ENCODE results near the gene TSSK2.
A peak's percentile ranks its signal among the peaks of the same experiment; 100 is the strongest.
"Not testable (repeated sequence)": the region's sequence is repeated elsewhere in the genome, so short reads cannot be mapped to it uniquely, and the experiment has no call there.

TSSK2 gene

DNA sequence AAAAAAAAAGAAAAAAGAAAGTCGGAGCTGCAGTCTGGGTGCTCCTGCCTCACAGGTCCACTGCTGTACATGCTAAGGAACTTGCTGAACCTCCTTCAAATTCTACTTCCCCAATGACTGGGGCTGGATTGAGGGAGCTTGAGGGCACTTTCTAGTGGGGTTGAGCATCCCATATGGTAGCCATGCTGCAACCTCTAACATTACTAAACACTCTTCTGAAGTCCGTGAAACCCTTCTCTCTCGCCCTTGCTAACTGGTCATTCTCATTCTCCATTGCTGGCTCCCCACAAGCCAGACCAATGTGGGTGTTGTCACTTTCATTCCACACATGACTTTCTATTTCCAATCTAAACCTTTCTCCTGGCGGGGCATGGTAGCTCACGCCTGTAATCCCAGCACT, 12.1 kb downstream of the TSSK2 start:
- no peak for DNase-seq (ENCODE audit: low spot score)

DNA sequence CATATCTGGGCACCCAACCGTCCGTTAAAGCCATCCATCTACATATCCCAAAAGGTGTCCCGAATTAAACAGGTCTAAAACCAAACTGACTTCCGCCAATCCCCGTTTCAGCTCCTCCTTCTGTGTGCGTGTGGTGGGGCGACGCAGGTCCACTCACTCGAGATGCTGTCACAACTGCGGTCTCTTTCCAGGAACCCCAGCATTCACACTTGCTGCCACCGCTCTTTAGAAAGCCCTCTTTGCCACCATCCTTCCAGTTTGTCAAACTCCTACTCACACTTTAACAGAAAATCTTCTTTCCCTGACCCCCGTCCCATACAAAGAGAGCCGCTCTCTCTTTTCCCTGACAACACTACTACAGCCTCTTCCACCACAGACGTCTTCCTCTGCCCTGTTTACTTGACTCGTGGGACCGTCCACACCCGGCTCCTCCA, 12.9 kb downstream of the TSSK2 start:
- DNase-seq (ENCODE audit: low spot score), result peak; percentile 52

DNA sequence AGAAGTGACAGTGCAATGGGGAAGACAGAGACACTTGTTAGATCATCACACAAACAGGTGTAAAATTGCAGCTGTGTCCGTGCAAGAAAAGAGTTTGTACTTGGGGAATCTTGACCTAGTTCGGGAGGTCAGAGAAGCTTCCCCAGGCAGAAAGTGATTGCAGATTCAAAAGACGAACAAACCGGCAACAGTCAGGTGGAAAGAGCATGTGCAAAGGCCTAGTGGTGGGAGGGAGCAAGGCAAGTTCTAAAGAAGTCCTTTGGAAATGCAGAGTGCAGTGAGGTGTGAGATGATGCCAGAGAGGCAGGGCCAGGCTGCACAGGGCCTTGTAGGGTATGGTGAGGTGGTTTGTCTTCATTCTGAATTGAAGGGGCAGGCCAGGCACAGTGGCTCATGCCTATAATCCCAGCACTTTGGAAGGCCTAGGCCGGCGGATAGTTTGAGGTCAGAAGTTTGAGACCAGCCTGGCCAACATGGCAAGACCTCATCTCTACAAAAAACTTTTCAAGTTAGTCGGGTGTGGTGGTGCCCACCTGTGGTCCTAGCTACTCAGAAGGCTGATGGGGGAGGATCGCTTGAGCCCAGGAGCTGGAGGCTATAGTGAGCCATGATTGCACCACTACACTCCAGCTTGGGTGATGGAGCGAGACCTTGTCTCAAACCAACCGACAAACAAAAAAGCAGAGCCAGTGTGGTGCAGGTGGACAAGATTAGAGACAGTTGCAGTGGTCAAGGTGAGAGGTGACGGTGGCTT, 15.3 kb downstream of the TSSK2 start:
- DNase-seq (ENCODE audit: low spot score), result no peak

DNA sequence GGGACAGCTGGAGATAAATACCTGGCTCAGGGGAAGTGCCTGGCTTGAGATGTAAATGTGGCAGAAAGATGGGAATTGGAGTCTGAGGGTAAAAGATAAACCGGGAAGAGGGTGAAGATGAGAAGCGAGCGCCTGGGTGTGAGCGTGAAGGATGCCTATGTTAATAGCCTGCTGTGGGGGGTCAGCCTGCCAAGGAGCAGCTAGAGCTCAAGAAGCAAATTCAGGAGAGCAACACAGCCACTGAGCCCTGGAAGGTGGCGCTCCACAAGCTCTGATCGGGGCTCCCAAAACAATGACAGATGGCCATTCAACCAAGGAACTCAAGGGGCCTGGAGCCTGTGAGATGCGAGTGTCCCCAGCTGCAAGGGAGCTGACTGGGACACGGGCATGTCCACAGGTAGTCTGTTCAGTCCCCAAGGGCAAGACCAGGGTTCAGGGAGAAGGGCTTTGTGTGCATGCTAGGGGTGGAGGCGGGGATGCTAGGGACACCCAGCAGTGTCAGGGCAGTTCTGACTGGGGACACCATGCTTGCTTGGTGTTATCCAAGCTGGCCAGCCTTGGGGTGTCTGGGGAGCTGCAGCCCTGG, 16.2 kb downstream of the TSSK2 start:
- no peak for DNase-seq (ENCODE audit: low spot score)

DNA sequence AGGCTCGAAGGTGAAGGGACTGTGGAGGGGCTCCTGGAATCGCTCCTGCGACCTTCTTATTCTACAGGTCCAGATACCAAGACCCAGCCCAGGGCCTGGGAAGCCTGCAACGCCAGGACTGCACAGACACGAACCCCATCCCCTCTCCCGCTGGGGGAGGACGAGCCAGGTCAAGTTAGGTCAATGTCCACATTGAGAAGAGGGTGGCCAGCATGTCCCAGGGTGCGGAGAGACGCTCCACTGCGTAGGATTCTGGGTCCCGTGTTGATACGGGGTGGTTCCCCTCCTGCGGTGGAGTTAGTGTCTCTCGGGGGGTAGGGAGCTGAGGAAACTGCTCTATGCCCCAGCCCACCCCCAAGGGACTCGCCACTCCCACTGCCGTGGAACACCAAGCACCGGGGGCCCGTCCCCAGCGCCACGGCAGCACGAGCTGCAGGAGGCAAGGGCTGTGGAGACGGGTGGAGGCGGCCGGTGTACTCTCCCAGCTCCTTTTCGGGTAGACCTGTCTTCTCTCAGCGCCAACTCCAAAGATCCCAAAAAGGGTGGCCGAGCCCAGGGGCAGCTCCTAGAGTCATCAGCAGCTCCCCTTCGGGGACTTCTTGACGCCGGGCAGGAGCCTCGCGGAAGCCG, 17.4 kb downstream of the TSSK2 start:
- no peak for DNase-seq (ENCODE audit: low spot score)

DNA sequence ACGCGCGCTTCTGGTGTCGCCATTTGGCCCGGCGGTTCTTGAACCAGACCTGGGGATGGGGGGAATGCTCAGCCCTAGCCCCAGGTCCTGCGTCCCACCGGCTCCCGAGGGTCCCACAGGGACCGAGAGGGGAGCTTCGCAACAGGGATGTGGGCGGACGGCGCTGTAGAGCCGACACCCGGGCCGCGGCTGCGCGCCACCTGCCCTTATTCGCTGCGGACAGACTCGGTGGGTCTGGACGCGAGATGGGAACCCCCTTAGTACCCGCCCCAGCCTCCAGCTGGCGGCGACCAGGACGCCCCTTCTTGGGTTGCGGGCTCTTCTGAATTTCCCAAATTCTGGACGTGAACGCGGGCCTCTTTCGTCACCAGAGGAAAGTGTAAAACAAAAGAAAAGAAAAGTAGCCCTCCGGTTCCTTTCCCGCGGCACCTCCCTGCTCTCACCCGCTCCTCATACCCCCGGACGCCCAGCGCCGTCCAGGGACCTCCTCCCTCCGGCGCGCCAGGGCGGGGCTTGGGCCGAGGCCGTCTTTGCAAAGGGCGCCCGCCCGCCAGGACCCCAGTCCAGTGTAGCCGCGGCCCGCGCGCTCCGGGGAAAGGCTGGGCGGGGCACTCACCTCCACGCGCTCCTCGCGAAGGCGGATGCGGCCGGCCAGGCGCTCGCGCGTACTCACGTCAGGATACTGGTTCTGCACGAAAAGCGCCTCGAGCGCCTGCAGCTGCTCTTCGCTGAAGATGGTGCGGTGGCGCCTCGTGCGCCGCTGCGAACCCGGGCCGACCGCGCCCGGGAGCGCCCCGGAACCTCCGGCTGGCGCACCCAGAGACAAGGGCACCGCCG, 18.2 kb downstream of the TSSK2 start:
- DNase-seq (ENCODE audit: low spot score), result no peak

DNA sequence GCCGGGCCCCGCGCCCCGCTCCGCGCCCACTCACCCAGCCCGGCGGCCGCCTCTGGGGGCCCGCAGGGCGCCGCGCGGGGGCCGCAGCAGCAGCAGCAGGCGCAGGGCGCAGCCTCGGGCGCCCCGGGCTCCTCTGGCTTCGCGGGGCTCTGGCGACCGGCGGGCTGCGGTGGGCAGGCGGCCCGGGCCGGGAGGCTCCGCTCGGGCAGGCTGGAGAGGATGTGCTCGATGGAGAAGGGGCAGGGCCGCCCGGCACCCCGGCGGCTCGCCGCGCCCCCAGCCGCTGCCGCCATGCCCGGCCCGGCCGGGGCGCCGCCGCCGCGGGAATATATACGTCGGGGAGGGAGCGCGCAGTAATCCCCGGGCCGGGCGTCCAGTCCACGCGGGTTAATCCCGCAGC, 18.9 kb downstream of the TSSK2 start, which contains the start of gene GSC2:
TSS of gene GSC2 (minus strand) at position 302 of the 400 bp plus-strand sequence. CDS start at position 293, 9 bp downstream.
- no peak for DNase-seq (ENCODE audit: low spot score)

DNA sequence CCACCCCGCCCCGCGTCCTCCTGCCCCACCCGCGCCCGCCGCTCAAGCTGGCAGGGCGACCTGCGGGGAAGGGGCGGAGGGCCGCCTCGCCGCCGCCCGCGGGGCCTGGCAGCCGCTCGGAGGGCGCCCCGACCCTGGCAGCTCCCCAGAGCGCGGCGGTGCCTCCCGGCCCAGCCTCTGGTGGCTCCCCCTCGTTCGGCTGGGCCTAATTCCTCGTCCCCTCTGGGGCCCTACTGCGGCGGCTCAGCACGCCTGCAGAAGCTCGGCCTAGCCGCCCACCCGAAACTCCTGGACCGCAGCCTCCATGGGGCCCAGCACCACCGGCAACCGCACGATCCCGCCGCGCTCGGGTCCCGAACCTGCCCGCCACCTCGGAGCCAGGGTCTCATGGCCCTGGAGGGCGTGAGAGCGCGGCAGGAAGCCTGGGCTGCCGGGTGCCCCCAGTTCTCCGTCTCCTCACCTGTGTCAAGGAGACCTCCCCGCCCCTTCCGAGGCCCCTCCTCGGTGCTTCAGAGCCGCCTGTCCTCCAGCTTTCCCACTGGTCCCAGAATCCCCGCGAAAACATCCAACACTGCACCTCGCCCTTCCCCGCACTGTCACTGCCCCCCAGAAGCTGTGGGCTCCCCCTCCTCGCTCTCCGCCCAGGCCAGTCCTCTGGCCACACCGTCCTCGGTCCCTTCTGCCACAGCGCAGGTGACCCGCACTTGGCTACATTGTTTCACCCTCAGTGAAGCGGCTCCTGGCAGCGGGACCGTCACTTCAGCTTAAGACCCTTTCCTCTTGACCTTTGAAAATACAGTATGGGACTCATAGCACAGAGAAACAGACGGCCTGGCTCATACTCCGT, 19.6 kb downstream of the TSSK2 start:
- DNase-seq (ENCODE audit: low spot score), result no peak

DNA sequence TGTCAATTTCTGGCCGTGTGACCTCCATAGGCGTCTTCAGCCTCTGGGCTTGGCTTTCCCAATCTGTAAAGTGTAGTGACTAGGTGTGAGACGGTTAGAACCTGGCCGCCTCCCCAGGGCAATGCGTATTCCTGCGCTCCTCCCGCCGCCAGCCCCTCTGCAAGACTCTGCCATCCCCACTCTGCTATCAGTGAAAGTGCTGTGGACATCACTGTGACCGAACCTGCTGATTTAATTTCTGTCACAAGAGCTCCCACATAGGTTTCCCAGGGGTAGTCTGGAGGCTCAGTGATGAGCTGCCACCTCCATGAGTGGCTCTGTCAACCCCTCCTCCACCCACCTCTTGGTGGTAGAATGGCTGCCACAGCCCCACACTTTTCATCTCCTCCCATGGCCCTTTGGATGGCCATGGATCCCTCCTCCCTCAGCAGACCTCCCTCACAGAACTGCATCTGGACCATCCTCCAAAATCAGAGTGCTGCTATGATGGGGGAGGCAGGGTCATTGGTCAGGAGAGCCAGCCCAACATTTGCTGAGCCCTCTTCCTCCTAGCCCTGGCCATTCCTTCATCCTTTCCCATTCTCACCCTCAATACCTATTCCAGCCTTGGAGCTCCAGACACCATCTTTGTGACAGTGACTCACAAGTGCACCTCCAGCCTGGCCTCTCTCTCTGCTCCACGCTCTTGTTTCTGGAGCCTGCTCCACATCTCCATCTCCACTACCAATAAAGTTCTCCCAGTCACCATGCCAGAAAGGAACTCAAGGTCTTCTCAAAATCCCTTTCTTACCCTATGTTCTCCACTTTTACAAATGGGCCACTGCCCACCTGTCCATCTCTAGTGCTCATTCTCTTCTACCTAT, 20.5 kb downstream of the TSSK2 start:
- DNase-seq (ENCODE audit: low spot score), result no peak

DNA sequence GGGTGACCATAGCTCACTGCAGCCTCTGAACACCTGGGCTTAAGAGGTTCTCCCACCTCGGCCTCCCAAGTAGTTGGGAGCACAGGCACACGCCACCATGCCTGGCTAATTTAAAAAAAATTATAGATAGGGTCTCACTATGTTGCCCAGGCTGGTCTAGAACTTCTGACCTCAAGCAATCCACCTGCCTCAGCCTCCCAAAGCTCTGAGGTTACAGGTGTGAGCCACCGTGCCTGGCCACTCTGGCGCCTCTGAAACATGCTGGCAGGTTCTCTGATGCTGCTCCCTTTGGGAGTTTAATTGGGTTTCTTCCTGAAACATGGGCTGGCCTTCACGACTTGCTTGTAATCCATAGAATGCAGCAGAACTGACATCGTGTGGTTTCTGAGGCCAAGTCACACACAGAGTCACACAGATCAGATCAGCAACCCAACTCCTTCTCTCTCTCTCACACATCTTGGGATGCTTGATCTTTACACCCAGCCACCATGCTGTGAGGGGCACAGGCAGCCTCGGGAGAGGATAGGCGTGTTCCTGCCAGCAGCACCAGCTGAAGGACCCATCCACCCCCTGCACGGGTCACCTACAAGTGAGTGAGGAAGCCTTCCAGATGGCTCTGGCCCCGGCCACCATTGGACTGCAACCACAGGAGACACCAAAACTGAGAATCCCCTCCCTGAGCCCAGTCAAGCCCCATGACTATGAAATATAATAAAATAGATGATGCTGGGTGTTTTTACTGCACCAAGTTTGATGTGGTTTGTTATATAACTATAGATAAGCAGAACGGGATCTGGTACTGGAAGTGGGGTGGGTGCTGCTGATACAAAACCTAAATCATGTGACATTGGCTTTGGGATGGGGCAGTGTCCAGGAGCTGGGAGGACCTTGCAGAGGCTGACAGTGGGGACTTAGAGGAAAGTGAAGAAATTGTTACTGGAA, 22.1 kb downstream of the TSSK2 start:
- DNase-seq (ENCODE audit: low spot score), result no peak

DNA sequence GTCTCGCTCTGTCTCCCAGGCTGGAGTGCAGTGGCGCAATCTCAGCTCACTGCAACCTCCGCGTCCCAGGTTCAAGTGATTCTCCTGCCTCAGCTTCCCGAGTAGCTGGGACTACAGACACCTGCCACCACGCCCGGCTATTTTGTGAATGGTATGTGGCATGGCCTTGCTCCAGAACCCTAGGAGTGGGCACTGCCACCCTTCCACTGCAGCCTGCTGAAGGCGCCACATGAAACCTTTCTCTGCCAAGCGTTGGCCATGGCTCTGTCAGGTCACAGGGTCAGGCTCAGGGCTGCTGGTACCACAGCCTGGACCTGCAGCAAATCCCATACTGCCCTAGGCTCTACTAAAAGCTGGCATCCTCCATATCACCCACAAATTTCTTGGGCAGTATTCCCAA, 25.0 kb downstream of the TSSK2 start:
- DNase-seq (ENCODE audit: low spot score), result not testable (repeated sequence)

DNA sequence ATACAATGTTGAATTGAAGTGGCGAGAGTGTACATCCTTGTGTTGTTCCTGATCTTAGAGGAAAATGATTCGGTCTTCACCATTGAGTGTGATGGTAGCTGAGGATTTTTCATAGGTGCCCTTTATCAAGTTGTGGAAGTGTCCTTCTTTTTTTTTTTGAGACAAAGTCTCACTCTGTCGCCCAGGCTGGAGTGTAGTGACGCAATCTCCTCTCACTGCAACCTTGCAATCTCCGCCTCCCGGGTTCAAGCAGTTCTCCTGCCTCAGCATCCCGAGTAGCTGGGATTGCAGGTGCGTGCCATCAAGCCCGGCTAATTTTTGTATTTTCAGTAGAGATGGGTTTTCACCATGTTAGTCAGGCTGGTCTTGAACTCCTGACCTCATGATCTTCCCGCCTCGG, 27.5 kb downstream of the TSSK2 start:
- not testable (repeated sequence) for DNase-seq (ENCODE audit: low spot score)

DNA sequence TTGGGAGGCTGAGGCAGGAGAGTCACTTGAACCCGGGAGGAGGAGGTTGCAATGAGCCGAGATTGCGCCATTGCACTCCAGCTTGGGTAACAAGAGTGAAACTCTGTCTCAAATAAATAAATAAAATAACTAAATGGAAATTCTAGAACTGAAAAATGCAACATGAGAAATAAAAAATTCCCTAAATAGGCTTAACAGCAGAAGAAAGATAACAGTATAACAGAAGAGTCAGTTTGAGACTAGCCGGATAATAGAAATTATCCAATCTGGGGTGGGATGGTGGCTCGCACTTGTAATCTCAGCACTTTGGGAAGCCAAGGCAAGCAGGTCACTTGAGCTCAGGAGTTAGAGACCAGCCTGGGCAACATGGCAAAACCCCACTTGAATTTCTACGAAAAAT, 33.3 kb downstream of the TSSK2 start:
- DNase-seq (ENCODE audit: low spot score), result no peak

DNA sequence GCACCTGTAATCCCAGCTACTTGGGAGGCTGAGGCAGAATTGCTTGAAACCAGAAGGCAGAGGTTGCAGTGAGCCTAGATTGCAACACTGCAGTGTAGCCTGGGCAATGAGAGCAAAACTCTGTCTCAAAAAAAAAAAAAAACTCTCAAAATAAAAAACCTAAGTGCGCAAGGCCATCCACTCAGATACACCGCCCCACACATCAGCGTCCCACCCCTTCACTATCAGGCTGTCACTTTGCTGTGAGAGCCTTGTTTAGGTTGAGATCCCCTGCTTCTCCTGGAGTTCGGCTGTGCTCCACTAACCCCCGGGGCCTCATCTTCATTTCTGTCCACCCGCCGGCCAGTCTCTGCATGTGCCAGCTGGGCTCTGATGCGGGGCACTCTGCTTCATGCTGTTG, 35.3 kb downstream of the TSSK2 start:
- no peak for DNase-seq (ENCODE audit: low spot score)

DNA sequence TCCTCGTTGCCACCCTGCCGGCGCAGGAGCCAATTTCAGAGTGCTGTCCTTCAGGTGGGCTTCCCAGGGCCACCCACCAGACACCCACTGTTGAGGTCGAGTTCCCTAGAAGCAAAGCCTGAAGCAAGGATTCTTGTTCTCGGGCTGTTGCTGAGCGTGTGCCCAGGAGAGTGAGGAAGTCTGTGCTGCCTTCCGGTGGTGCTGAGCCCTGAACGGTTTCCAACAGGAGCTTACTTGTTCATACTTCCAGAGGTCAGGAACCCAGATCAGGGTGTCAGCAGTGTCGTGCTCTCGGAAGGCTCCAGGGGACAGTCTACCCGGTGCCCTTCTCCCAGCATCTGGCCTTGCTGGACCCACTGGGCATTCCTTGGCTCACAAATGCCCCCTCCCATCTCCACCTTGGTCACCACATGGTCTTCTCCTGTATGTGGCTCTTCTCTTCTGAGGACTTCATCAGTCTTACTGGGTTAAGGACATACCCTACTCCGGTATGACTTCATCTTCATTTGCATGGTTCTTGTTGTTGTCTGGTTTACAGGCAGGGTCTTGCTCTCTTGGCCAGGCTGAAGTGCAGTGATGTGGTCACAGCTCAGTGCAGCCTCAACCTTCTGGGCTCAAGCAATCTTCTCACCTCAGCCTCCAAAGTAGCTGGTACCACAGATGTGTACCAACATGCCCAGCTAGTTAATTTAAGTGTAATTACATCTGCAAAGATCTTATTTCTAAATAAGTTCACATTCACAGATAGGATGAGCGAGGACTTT, 36.2 kb downstream of the TSSK2 start:
- DNase-seq (ENCODE audit: low spot score), result no peak

DNA sequence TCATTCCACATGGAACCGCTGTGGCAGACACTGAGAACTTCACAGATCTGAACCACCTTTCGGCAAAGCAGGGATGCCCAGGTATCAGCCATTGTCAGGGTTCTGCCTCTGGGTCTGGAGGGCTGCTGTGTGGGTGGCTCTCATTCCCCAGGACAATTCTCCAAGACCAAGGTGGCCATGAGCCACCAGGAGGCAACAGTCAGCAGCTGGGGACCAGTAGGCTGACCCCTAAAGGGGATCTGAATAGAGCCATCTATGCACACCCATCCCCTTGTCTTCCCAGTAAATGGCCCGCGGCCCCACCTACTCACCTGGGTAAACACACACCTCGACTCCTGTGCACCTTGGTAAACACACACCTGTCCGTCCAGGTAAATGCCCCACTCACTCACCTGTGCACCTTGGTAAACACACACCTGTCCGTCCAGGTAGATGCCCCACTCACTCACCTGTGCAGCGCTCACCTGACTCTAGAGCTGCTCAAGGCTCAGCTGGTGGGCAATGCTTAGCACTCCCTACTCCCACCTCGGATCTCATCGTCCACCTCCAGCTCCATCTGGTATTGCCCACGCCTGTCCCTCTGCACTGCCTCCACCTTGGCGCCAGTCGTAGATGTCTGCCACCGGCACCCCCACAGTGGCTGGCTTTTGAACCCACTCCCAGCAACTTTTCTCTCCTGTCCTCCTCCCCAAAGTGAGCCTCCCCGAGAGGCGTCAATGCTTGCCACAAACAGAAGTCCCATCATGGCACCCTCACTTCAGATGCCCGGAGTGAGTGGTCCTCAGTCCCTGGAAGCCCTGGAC, 37.2 kb downstream of the TSSK2 start:
- no peak for DNase-seq (ENCODE audit: low spot score)

Measured in AG20443 (cell line).